ENCODE measurements around the gene TIMMDC1. TPM values are rescaled to one million over a fixed set of nuclear protein-coding genes. Genes with fewer than 3 reads are reported as not detected.

The TIMMDC1 gene
- total and polyA plus RNA-seq, 2 of the 4 experiments (the other 2 are of a cell fraction) = 52.5 to 56.6 TPM

DNA sequence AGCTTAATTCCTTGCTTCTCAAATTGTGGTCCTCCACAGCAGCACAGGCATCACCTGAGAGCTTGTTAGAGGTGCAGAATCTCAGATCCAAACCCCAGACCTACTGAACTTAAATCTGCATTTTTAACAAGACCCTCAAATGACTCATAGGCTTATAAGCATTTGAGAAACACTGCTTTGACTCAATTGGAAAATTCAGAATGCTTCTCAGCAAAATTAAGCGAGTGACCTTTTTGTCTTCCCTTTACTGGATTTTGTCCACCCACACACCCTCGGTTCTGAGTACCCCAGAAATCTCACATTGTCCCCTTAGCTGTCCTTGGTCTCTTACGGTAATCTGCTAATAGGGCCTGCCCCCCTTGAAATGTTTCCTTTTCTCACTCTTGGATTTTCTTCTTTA, 43.2 kb downstream of the TIMMDC1 start:
- no peak overlapping the region for H3K4ac ChIP-seq (ENCODE audit: low read depth, low read length)
- no peak overlapping the region for H3K4me3 ChIP-seq (ENCODE audit: insufficient read depth, low read depth, low read length)
- H2BK15ac ChIP-seq (ENCODE audit: low read depth, low read length) = no peak overlapping the region
- H4K91ac ChIP-seq (ENCODE audit: insufficient read depth, low read depth, low read length) = no peak overlapping the region
- H3K4me1 ChIP-seq (ENCODE audit: control insufficient read depth, insufficient read depth, low read length) = no peaks in the 10 kb centered on the region
- dilution Hi-C loops (cut with HindIII; ENCODE audit: low sequenced_read_pairs, unreplicated experiment) = no loop called here
- H3K36me3 ChIP-seq (ENCODE audit: control insufficient read depth, insufficient read depth, low read length) = no peaks in the 10 kb centered on the region
- TF ChIP-seq MAZ (IDR thresholded peaks at IDR 0.05; ENCODE audit: borderline replicate concordance, low read depth, low read length) = no peak
- DNase-seq (no peak), ATAC-seq (ENCODE audit: low read depth) (no peak)
- no peak overlapping the region for H4K5ac ChIP-seq (ENCODE audit: low read depth, low read length)
- no peaks in the 10 kb centered on the region for H3K9me3 ChIP-seq (ENCODE audit: control insufficient read depth, insufficient read depth, low read length)
- H3K79me1 ChIP-seq (ENCODE audit: low read depth in 1 of 2, low read length in 2 of 2) = no peaks in the 10 kb centered on the region
- intact Hi-C loops (cut with micrococcal nuclease) = no loop called here
- WGBS, 2 experiments (ENCODE audit: extremely low coverage in 2 of 2, insufficient read length in 1 of 2) = 38% methylated on average over 2 of the region's 3 CpGs; no CpG with 5 or more reads in 1 of the 2 experiments
- no peak overlapping the region for H3K56ac ChIP-seq (ENCODE audit: extremely low read depth, insufficient read depth, low read length)
- H4K8ac ChIP-seq (ENCODE audit: low read depth in 2 of 2, low read length in 2 of 2) = no peak overlapping the region
- H2AK5ac ChIP-seq (ENCODE audit: low read depth, low read length) = no peak overlapping the region
- no peak overlapping the region for H2AFZ ChIP-seq (replicated peaks; ENCODE audit: low read length, poor library complexity)
- no peak overlapping the region for H2BK120ac ChIP-seq (ENCODE audit: low read depth, low read length)
- in situ Hi-C loops (cut with MboI; ENCODE audit: low sequenced_read_pairs) = no loop called here
- CTCF ChIA-PET = no interaction called here
- no peak overlapping the region for H3K14ac ChIP-seq (replicated peaks; ENCODE audit: low read depth, low read length)
- peaks cover 2% of the 10 kb centered on the region; the same call in 1 of the 2 replicates for H3K9me1 ChIP-seq (ENCODE audit: insufficient read depth, low read length)
- H3K9ac ChIP-seq (ENCODE audit: low read depth, low read length) = no peak overlapping the region
- no peak overlapping the region for H2BK20ac ChIP-seq (ENCODE audit: low read depth, low read length)
- H3K27ac ChIP-seq (ENCODE audit: insufficient read depth, low read length) = no peak overlapping the region
- H2BK5ac ChIP-seq (ENCODE audit: low read depth, low read length, poor library complexity, severe bottlenecking) = no peak overlapping the region
- BruUV-seq (replicated peaks) = no TSS peak
- H3K4me2 ChIP-seq (ENCODE audit: low read depth, low read length) = no peak overlapping the region
- H4K20me1 ChIP-seq (ENCODE audit: insufficient read depth, low read length) = no peaks in the 10 kb centered on the region
- H2AK9ac ChIP-seq (replicated peaks; ENCODE audit: low read depth, low read length, poor library complexity) = no peak overlapping the region
- POLR2A ChIA-PET (ENCODE audit: unreplicated experiment) = no interaction called here
- no peak overlapping the region for H3K18ac ChIP-seq (ENCODE audit: low read depth, low read length)
- H3K27me3 ChIP-seq (ENCODE audit: control insufficient read depth, insufficient read depth, low read length) = no peaks in the 10 kb centered on the region; the same call in 1 of the 2 replicates
- no peak overlapping the region for H3K23ac ChIP-seq (ENCODE audit: low read depth, low read length)

Data from IMR-90 (cell line).